Endothelial cell of umbilical vein (primary cell): Measurements from ENCODE around the gene FCRL3. TPM values are rescaled to one million over a fixed set of nuclear protein-coding genes. Genes with fewer than 3 reads are reported as not detected.

Experiments
- BruUV-seq: library from RNA; stranded (reverse); fragments of 400-500 nt; replicated peaks from 2 replicates; lab custom pipeline; 2021; lab: Mats Ljungman, UMichigan
- CTCF ChIA-PET: fragments of 300-600, 350-600 bp; sonication (Branson Sonifier 250); formaldehyde crosslinking; loops from one replicate; lab custom pipeline; 2021; ENCODE audit warnings: antibody characterized with exemption, inconsistent platforms; lab: Charles Lee
- POLR2A ChIA-PET: fragments of 300-600, 350-600 bp; sonication (Branson Sonifier 250); formaldehyde crosslinking; loops from one replicate; lab custom pipeline; 2021; ENCODE audit warnings: antibody characterized with exemption, inconsistent platforms; lab: Charles Lee
- DNase-seq: peaks from one replicate; pipeline ENCODE4 v3.0.0-alpha.2; 2011; ENCODE audit warnings: low read depth, low spot score
- FAIRE-seq: peaks from 2 replicates; lab custom pipeline; 2011; peaks lifted over from hg19 to GRCh38; lab: Jason Lieb, UNC
- H2AFZ ChIP-seq: 2 replicates; pipeline ENCODE4 v1.6.0; 2012; ENCODE audit warnings: low read depth, low read length, control low read depth, inconsistent platforms
- H3K27ac ChIP-seq: 2 replicates; pipeline ENCODE4 v1.5.1; 2011; ENCODE audit warnings: low read depth, mild to moderate bottlenecking, control low read depth, low read length, moderate library complexity; ENCODE audit not compliant: insufficient read depth
- H3K27me3 ChIP-seq, 2 experiments: 2 replicates each; pipeline versions ENCODE4 v1.6.0 to v1.6.1; 2011; ENCODE audit warnings: low read length in 2 of 2, mixed read lengths in 1 of 2; ENCODE audit not compliant: control insufficient read depth in 2 of 2, insufficient read depth in 2 of 2
- H3K36me3 ChIP-seq, 2 experiments: 2 replicates in 1 of 2; 3 replicates in 1 of 2; pipeline ENCODE4 v1.5.1; 2011; ENCODE audit warnings: low read length in 2 of 2, mild to moderate bottlenecking in 1 of 2, moderate library complexity in 1 of 2; ENCODE audit not compliant: control insufficient read depth in 2 of 2, insufficient read depth in 2 of 2; ENCODE audit errors: extremely low read depth in 1 of 2
- H3K4me1 ChIP-seq: 3 replicates; pipeline ENCODE4 v1.5.1; 2011; ENCODE audit warnings: mild to moderate bottlenecking, low read length; ENCODE audit not compliant: control insufficient read depth, insufficient read depth; ENCODE audit errors: extremely low read depth
- H3K4me2 ChIP-seq: 2 replicates; pipeline ENCODE4 v1.6.1; 2011; ENCODE audit warnings: low read length, control low read depth, mixed read lengths; ENCODE audit not compliant: insufficient read depth
- H3K4me3 ChIP-seq, 3 experiments: fragments of 200-600 bp in 1 of 3; sonication (generic), shearing (Covaris generic) in 1 of 3; replicated peaks in 1 of 3; 2 replicates each; pipeline ENCODE4 v1.5.1; 2011 to 2016; ENCODE audit warnings: control low read depth in 3 of 3, low read length in 3 of 3, mild to moderate bottlenecking in 2 of 3, inconsistent platforms in 1 of 3, low read depth in 1 of 3, moderate library complexity in 1 of 3; ENCODE audit not compliant: insufficient read depth in 1 of 3
- H3K79me2 ChIP-seq: 2 replicates; pipeline ENCODE4 v1.6.0; 2012; ENCODE audit warnings: low read length, inconsistent platforms; ENCODE audit not compliant: control insufficient read depth, insufficient read depth
- H3K9ac ChIP-seq: replicated peaks from 2 replicates; pipeline ENCODE3; 2011; ENCODE audit warnings: low read length, control low read depth; ENCODE audit not compliant: insufficient read depth; ENCODE audit errors: extremely low read depth
- H3K9me1 ChIP-seq: replicated peaks from 3 replicates; pipeline ENCODE4 v1.6.0; 2011; ENCODE audit warnings: mild to moderate bottlenecking, low read length; ENCODE audit not compliant: control insufficient read depth, insufficient read depth; ENCODE audit errors: extremely low read depth
- H3K9me3 ChIP-seq: replicated peaks from 2 replicates; pipeline ENCODE4 v1.5.1; 2012; ENCODE audit warnings: low read length, inconsistent platforms; ENCODE audit not compliant: control insufficient read depth, insufficient read depth
- H4K20me1 ChIP-seq: replicated peaks from 2 replicates; pipeline ENCODE3; 2011; ENCODE audit warnings: mild to moderate bottlenecking, low read length; ENCODE audit not compliant: control insufficient read depth, insufficient read depth; ENCODE audit errors: extremely low read depth
- CTCF ChIP-seq, 2 donors: IDR thresholded peaks; 1 replicate in 1 of 2; 2 replicates in 1 of 2; pipeline ENCODE4 v1.5.1; 2011; ENCODE audit warnings: low read length in 2 of 2, mild to moderate bottlenecking in 2 of 2, moderate library complexity in 2 of 2, control low read depth in 1 of 2, inconsistent platforms in 1 of 2, low read depth in 1 of 2; ENCODE audit not compliant: insufficient read depth in 1 of 2; ENCODE audit errors: extremely low read depth in 1 of 2
- EZH2 ChIP-seq: IDR thresholded peaks from 2 replicates; pipeline ENCODE4 v1.6.1; 2012; ENCODE audit warnings: borderline replicate concordance, low read depth, mild to moderate bottlenecking, moderate library complexity, low read length, inconsistent platforms; ENCODE audit not compliant: severe bottlenecking
- FOS ChIP-seq: IDR thresholded peaks from 2 replicates; pipeline ENCODE4 v1.6.1; 2011; ENCODE audit warnings: mild to moderate bottlenecking, low read length, moderate library complexity, borderline replicate concordance; ENCODE audit not compliant: insufficient read depth
- GATA2 ChIP-seq: IDR thresholded peaks from 2 replicates; pipeline ENCODE4 v1.7.0; 2011; ENCODE audit warnings: low read depth, mild to moderate bottlenecking, moderate library complexity, mixed read lengths, low read length; ENCODE audit not compliant: insufficient read length, insufficient read depth
- JUN ChIP-seq: IDR thresholded peaks from 2 replicates; pipeline ENCODE4 v1.6.1; 2011; ENCODE audit warnings: borderline replicate concordance, low read depth; ENCODE audit not compliant: insufficient read length, insufficient read depth
- MYC ChIP-seq: IDR thresholded peaks from one replicate; pipeline ENCODE4 v1.6.1; 2011; ENCODE audit warnings: mild to moderate bottlenecking, low read depth, low read length
- POLR2A ChIP-seq: IDR thresholded peaks from 2 replicates; pipeline ENCODE4 v1.6.1; 2012; ENCODE audit warnings: low read depth, mild to moderate bottlenecking, control low read depth, low read length
- POLR2AphosphoS5 ChIP-seq: IDR thresholded peaks from 2 replicates; pipeline ENCODE4 v1.6.1; 2012; ENCODE audit warnings: low read depth, mild to moderate bottlenecking, control low read depth, low read length, moderate library complexity; ENCODE audit not compliant: insufficient read depth
- dilution Hi-C: fragments of 300-500 bp; cut with MboI; formaldehyde crosslinking; loops from one replicate; pipeline ENCODE4 v1.15.0; 2019; ENCODE audit warnings: low sequenced_read_pairs; ENCODE audit not compliant: extremely low pct_ligation_motif_present
- intact Hi-C: fragments of 100-400 bp; cut with micrococcal nuclease; formaldehyde crosslinking; loops from one replicate; pipeline ENCODE4 v1.10.0; 2022
- polyA plus RNA-seq, 4 experiments: library from polyadenylated mRNA; depleted of rRNA in 3 of 4; stranded (reverse) in 3 of 4; unstranded in 1 of 4; fragments of >200 nt; gene quantifications; 2 replicates each; pipeline versions ENCODE4 v1.2.1 to v1.2.3, GENCODE V29; 2011 to 2012; ENCODE audit warnings: missing spikeins in 1 of 4
- total RNA-seq: library from RNA; stranded (reverse); gene quantifications from 2 replicates; pipeline ENCODE4 v1.2.3, GENCODE V29; 2021
- TF ChIP-seq, protein P1 (sequence below): IDR thresholded peaks from 2 replicates; pipeline ENCODE4 v1.6.1; 2011; ENCODE audit not compliant: insufficient read depth, insufficient read length

The FCRL3 gene
- total and polyA plus RNA-seq, 2 donors (not counting 3 experiments of a cell fraction or from before 2014, with no cell fraction given), result not detected

DNA sequence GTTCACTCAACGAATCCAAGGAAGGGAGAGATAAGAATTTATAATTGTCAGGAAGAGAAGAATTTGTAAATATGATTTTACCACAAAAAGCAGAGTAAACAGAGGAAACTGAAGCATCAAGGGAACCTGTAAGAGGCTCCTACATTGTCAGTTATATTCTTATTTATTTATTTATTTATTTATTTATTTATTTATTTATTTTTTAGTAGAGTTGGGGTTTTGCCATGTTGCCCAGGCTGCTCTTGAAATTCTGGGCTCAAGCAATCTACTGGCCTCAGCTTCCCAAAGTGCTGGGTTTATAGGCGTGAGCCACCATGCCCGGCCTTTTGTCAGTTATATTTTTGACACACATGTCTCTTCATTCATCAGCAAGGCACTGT, 47.1 kb downstream of the FCRL3 start:
- intact Hi-C loops, result no loop called here
- Histone ChIP-seq H3K4me2 (no peak overlapping the region), H3K27ac (no peak overlapping the region), H3K9me3 (no peaks in the 10 kb centered on the region), H3K4me1 (no peaks in the 10 kb centered on the region), H2AFZ (no peak overlapping the region), H3K79me2 (no peaks in the 10 kb centered on the region), H4K20me1 (no peaks in the 10 kb centered on the region), H3K4me3 (no peak overlapping the region), H3K9me1 (no peaks in the 10 kb centered on the region), H3K36me3 (no peaks in the 10 kb centered on the region), H3K9ac (no peak overlapping the region), H3K27me3 (no peaks in the 10 kb centered on the region)
- CTCF ChIA-PET, result no interaction called here
- DNase-seq (no peak), FAIRE-seq (no peak)
- BruUV-seq, result no TSS peak
- TF ChIP-seq CTCF (IDR thresholded peaks at IDR 0.05; ENCODE audit: extremely low read depth in 1 of 2, insufficient read depth in 1 of 2, low read depth in 1 of 2, low read length in 2 of 2), result no peak
- TF ChIP-seq POLR2AphosphoS5, result no peak
- TF ChIP-seq JUN, result no peak
- TF ChIP-seq GATA2, result no peak
- TF ChIP-seq POLR2A, result no peak
- no peak for TF ChIP-seq EZH2
- TF ChIP-seq, protein P1, sequence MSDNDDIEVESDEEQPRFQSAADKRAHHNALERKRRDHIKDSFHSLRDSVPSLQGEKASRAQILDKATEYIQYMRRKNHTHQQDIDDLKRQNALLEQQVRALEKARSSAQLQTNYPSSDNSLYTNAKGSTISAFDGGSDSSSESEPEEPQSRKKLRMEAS, result no peak
- TF ChIP-seq MYC, result no peak
- no peak for TF ChIP-seq FOS
- POLR2A ChIA-PET, result no interaction called here
- dilution Hi-C loops, result no loop called here
